ENCODE data around the gene MADCAM1.
A peak's percentile ranks its signal among the peaks of the same experiment; 100 is the strongest.

MADCAM1 gene

DNA sequence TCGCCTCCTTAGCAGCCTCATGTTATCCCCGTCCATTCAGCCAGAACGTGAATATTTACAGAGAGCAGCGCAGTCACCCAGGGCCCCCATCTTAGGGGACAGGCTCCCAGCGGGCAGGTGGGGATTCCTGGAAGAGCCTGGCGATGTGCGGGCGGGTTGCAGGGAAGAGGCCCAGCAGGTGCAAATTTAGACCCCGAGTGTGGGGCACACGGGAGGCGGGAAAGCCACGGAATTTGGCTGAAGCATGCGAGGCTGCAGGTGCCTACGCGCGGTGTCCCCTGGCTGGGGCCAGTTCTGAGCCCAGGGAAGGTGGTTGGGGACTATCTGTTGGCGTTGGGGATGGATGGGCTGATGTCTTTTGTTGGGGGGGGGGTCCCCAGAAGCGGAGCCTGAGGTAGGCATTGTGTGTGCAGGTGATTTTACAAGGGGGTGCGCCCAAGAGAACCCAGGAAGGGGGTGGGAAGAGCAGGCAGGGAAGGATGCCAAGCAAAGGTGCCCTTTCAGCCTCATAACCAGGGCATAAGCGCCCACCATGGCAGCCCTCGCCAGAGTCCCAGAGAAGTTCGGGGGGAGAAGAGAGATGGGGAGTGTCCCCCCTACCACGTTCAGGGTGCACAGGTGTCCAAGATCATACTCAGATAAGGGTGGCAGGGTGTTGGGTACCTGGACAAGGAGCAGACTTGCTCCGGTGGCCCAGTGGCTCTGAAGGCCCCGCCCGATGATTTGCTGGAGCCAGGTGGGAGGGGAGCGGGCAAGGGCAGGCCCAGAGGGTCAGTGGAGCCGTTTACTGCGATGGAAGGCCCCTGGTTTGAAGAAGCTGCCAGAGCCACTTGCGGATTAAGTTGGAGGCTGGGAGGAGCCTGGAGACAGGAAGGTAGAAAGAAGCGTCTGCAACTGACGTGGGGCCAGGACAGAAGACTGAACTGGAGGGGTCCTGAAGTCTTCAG is 12.2 kb downstream of the MADCAM1 start:
- DNase-seq (ENCODE audit: low spot score): no peak

DNA sequence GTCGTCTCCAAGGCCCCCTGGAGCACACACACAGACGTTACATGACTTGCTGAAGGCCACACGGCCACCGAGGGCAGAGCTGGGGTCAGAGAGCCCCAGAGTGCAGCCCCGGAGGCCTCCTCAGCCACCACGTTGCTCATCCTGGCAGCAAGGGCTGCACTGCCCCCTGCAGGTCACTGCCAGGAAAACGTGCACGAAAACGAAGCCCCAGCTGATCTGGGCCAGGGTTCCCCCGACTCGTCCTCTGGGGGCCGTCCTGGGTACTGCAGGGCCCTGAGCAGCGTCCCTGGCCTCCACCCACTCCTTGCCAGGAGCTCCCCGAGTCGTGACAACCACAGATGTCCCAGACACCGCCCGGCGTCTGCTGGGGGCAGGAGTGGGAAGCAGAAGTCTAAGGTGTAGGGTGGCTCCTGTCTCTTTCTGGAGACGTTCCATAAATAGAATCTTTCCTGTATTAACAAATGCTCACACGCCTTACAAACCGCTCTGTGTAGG is 14.4 kb downstream of the MADCAM1 start:
- peak; percentile 89 for DNase-seq (ENCODE audit: low spot score)

DNA sequence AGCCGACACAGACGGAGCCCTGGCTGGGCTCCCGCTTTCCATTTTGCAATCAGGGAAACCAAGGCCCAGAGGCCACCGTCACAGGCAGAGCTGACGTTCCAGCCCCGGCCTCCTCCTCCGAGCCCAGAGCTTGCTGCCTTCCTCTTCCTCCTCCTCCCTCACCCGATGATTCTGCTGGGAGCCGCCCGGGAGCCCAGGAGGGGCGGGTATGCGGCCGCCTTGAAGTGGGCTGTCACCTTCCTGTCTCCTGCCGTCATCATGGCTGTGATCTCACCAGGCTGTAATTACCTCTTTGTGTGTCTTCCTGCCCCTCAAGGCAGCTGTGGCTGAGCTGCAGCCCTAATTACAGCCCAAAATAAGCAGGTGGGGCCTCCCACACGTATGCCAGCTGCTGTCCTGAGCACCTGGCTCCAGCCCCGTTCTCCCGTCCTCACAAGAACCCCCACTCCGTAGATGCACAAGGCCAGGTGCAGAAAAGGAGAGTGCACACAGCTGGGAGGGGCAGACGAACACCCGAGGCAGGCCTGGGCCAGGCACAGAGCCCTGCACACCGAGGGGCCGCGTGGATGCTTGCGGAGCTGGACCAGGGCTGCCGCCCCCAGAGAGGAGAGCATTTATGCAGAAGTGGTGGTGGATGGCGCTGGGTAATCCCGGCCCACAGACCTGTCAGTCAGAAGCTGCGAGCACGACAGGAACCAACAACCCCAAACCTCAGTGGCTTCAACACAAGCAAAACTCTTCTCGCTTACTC is 15.0 kb downstream of the MADCAM1 start:
- no peak for DNase-seq (ENCODE audit: low spot score)

DNA sequence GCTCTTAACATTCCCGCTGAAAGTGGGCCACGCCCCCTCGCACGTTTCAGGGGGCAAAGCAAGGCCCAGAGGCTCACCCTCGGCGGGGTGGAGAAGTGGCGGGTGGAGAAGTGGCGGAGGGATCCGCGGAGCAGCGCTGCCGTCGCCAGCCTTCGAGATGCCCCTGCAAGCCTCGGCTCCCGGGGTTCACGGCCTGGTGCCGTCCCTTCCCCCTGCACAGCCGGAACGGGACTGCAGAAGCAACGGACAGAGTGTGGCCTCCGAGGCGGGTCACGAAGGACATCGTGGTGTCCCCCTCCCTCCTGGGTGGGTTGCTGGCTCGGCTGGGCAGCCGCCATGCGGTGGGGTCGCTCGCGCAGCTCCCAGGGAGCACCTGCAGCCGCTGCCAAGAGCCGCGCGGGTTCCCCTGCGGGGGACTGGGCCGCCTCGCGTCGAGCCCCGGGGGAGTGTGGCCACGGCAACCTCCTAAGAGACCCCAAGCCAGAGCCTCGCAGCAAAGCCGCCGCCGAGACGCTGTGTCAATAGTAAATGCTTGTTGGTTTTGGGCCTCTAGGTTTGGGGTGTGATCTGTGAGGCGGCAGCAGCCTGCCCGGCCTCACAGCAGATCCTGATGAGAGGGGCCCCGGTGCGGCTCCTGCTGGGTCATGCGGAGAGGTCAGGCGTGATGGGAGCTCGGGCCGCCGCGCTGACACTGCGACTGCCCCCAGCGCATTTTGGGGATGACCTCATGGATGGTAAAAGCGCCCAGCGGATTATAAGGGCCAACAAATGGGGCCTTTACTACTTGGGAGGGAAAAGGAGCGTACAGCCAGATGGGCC is 16.5 kb downstream of the MADCAM1 start:
- DNase-seq (ENCODE audit: low spot score): no peak

DNA sequence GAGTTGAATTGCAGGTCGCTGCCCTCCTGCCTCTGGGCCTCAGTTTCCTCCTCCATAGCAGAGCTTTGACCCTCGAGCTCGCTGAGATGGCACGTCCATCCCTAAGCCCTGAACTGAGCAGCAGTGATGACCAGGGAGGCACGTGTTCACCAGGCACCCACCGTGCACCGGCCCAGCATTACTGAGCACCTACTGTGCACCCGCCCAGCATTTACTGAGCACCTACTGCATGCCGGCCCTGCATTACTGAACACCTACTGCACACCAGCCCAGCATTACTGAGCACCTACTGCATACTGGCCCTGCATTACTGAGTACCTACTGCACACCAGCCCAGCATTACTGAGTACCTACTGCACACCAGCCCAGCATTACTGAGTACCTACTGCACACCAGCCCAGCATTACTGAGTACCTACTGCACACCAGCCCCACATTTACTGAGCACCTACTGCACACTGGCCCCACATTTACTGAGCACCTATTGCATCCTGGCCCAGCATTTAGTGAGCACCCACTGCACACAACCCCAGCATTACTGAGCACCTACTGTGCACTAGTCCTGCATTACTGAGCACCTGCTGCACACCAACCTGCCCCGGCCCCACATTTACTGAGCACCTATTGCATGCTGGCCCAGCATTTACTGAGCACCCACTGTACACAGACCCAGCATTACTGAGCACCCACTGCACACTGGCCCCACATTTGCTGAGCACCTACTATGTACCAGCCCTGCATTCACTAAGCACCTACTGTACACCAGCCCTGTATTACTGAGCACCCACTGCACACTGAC is 17.3 kb downstream of the MADCAM1 start:
- no peak for DNase-seq (ENCODE audit: low spot score)

DNA sequence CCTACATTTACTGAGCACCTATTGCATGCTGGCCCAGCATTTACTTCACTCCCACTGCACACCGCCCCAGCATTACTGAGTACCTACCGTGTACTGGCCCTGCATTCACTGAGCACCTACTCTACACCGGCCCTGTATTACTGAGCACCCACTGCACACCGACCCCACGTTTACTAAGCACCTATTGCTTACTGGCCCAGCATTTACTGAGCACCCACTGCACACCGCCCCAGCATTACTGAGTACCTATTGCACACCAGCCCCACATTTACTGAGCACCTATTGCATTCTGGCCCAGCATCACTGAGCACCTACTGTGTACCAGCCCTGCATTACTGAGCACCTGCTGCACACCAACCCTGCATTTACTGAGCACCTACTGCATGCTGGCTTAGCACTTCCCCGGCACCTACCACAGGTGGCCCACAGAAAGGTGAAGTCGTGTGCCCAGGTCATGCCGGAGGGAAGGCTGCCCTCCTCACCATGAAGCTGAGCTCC is 17.9 kb downstream of the MADCAM1 start:
- no peak for DNase-seq (ENCODE audit: low spot score)

DNA sequence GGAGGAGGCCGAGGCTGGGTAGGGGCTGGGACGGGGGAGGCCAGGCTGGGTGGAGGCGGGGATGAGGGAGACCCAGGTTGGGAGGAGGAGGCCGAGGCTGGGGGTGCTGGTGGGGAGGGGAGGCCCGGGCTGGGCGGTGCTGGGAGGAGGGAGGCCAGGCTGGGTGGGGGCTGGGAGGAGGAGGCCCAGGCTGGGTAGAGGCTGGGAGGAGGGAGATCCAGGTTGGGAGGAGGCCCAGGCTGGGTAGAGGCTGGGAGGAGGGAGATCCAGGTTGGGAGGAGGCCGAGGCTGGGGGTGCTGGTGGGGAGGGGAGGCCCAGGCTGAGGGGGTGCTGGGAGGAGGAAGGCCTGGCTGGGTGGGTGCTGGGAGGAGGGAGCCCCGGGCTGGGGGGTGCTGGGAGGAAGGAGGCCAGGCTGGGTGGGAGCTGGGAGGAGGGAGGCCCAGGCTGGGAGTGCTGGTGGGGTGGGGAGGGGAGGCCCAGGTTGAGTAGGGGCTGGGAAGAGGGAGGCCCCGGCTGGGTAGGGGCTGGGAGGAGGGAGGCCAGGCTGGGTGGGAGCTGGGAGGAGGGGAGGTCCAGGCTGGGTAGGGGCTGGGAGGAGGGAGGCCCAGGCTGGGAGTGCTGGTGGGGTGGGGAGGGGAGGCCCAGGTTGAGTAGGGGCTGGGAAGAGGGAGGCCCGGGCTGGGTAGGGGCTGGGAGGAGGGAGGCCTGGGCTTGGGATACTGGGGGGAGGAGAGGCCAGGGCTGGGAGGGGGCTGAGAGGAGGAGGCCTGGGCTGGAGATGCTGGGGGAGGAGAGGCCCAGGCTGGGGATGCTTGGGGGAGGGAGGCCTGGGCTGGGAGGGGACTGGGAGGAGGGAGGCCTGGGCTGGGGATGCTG is 21.7 kb downstream of the MADCAM1 start:
- no peak for DNase-seq (ENCODE audit: low spot score)

DNA sequence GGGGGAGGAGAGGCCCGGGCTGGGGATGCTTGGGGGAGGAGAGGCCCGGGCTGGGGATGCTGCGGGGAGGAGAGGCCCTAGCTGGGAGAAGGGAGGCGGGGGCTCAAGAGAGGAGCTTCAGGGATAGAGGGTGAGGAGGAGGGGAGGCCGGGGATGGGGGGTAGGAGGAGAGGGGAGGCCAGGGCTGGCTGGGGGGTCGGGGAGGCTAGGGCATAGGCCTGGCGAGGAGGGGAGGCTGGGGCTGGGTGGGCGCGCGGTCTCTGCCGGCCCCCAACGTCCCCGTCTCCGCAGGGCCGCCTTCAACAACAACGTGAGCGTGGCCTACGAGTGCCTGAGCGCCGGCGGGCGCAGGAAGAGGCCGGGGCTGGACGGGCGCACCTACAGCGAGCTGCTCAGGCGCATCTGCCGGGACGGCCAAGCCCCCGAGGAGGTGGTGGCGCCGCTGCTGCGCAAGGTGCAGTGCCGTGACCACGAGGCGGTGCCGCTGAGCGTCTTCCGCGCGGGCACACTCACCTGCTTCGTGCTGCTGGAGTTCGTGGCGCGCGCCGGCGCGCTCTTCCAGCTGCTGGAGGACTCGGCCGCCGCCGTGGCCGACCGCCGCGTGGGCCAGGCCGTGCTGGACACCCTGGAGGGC is 22.4 kb downstream of the MADCAM1 start:
- DNase-seq (ENCODE audit: low spot score): no peak

DNA sequence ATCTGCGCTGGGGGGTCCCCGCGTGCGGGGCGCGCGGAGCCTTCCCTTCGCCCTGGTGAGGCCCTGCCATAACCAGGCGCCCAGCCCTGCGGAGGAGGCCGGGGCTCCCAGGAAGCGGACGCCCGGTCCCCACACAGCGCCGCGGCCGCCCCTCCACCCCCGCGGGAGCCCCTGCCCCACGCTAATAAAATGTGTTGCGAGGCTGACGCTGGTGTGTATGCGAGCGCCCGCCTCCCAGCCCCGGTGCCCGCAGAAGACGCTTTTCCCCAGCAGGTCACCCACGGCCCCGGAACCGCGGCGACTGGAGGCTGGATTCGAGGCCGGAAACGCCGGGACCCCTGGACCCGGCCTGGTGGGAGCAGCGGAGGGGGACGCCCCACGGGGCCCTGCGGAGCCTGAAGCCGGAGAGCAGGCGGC is 23.2 kb downstream of the MADCAM1 start:
- no peak for DNase-seq (ENCODE audit: low spot score)

DNA sequence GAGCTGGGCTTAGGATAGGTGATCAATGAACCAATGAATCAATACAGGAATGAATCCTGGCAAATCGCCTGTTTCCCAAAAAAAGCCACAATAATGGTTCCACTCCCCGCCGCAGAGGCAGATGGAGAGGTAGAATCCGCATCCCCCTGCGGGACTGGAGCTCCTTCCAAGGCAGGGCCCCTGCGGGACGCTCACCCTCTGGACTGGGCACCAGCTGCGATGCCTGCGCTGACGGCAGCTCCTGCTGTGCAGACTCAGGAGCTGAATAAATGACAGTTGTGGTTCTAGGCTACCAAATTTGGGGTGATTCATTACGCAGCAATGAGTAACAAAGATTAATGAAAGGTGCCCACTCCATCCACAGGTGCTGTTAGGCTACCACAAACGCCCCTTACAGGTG is 26.4 kb downstream of the MADCAM1 start:
- DNase-seq (ENCODE audit: low spot score): no peak

DNA sequence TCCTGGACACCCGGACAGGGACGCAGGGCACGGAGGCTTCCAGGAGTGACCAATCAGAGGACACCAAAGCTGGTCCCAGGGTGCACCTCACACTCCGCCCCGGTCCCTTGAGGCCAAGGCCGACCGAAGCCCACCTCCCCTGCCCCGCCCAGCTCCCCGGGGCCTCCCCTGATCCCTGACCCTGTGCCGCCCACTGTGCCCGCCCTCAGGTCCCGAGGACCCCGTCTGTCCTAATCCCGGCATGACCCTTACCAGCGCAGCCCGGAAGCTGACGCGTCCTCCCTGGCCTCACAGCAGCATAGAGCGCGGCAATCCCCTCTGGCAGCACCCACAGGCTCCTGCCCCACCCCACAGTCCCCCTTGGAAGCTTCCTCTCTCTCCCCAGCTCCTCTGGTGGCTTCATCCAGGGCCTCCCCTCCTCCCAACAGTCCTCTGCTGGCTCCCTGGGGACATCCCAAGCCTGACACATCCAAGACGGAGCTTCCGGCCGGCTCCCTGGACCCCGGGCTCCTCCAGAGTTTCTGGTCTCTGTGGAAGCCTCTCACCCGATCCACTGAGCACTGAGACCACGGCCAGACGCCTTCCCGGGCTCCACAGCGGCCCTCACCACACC is 27.9 kb downstream of the MADCAM1 start:
- peak; percentile 83 for DNase-seq (ENCODE audit: low spot score)

DNA sequence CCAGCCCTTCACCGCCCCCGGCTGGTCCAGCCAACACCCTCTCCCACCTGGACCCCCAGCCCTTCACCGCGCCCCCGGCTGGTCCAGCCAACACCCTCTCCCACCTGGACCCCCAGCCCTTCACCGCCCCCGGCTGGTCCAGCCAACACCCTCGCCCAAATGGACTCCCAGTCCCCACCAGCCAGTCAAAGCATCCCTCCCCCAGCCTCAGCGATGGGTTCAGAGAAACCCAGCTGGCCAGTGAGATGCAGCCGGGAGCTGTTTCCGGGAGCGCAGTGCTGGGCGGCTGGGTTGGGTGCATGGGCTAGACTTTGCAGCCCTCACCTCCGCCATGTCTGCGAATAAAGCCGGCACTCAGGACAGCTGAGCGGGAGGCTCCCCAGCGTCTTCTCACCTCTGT is 28.7 kb downstream of the MADCAM1 start:
- no peak for DNase-seq (ENCODE audit: low spot score)

DNA sequence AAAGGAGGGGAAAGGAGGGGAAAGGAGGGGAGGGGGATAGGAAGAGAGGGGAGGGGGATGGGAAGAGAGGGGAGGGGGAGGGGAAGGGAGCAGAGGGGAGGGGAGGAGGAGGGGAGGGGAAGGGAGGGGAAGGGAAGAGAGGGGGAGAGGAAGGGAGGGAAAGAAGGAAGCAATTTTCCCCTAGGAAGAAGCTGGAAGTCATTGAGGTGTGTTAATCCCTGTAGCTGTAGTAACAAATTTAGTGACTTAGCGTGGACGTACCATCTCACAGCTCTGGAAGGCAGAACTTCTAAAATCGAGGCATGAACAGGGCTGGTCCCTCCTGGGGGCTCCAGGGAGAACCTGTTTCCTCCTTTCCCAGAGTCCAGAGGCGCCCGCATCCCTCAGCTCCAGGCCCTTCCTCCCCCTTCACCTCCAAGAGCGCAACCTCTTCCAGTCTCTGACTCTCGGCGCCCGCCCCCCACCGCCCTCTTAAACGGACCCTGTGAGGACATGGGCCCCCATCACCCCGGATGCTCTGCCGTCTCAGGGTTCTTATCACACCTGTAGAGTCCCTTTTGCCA is 29.7 kb downstream of the MADCAM1 start:
- DNase-seq (ENCODE audit: low spot score): no peak

DNA sequence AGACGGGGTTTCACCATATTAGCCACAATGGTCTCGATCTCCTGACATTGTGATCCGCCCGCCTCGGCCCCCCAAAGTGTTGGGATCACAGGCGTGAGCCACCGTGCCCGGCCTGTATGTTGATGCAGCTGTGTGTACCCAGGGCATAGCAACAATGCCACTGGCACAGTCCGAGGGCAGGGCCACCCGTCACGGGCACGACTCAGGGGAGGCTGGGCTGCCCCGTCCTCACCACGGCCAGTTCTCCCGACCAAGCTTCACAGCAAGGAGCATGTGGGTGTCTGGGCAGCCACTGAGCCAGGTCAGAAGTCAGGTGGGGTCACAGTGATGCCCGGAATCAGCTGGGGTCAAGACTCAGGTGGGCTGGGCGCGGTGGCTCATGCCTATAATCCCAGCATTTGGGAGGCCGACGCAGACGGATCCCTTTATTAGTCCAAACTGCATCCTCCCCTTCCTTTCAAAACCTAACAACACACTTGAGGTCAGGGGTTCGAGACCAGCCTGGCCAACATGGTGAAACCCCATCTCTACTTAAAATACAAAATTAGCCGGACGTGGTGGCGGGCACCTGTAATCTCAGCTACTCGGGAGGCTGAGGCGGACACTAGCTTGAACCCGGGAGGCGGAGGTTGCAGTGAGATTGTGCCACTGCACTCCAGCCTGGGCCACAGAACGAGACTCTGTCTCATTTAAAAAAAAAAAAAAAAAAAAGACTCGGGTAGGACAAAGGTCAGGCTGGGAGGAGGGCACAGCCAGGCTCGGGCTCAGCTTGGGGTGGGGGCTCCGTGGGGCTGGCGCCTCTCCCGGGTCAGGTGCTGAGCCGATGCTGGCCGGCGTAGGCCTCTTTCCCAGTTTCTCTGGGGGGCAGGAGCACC is 34.1 kb downstream of the MADCAM1 start:
- no peak for DNase-seq (ENCODE audit: low spot score)

DNA sequence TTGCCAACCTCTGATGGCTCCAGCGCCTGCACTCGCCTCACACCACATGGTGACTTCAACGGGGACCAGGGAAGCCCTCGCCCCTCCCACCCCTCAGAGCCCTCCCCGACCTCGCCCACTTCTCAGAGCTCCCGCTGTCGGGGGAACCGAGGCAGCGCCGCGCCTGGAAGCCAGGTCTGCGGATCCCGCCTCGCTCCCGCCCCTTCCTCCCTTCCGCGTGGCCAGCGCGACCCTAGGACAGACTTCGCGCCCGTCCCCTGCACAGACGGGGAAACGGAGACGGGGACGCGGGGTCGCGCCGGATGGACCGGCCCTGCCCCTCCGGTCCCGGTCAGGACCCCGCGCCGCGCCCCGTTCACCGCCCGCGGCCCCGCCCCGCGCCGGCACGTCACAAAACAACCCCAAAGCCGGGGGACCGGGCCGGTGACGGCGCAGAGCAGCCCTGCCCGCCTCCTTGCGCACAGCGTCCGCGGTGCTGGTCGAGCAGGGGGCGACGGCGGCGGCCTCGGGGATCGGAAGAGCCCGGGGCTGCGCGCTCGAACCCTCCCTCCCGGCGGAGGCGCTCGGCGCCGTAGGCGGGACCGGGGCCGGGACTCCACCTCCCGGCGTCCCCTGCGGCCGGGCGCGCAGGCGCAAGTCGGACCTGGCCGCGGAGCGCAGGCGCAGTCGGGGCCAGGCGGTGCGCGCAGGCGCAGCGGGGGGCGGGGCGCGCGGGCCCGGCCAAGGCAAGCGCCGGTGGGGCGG is 34.9 kb downstream of the MADCAM1 start:
- peak; percentile 99 for DNase-seq (ENCODE audit: low spot score)

DNA sequence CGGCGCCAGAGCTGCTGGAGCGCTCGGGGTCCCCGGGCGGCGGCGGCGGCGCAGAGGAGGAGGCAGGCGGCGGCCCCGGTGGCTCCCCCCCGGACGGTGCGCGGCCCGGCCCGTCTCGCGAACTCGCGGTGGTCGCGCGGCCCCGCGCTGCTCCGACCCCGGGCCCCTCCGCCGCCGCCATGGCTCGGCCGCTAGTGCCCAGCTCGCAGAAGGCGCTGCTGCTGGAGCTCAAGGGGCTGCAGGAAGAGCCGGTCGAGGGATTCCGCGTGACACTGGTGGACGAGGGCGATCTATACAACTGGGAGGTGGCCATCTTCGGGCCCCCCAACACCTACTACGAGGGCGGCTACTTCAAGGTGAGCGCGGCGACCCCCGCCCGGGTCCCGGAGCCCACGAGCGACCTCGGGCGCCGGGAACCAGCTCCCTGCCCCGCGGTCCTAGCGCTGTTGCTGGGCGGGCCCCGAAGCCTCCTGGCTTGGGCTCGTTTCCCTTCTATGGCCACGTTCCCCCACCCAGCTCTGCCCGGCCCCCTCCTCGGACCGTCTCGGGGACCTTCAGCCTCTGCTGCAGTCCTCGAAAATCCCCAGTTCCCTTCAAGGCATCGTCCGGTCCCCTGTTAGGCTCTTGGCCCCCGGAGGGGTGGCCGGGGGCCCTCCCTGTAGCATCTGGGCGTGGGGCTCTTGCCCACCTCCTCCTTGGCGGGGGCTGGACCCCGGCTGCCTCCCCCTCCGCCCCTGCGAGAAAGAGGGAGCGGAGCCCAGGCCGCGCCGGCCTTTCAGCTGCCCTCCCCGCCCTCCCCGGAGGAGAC is 35.7 kb downstream of the MADCAM1 start, which contains the start of gene CDC34:
TSS of gene CDC34 (plus strand) at position 8 of the 808 bp plus-strand sequence. CDS start at position 180, 172 bp downstream.
- peak; percentile 50 for DNase-seq (ENCODE audit: low spot score)

All from hepatic stellate cell (primary cell).